SK-N-MC (cell line): ENCODE data around the gene MYF5.

Experiments
- EZH2 ChIP-seq: fragments of 200-600 bp; sonication (generic); IDR thresholded peaks from one replicate; pipeline ENCODE4 v1.6.1; 2017; ENCODE audit warnings: antibody characterized with exemption
- POLR2AphosphoS5 ChIP-seq: IDR thresholded peaks from 2 replicates; pipeline ENCODE4 v1.6.1; 2012; ENCODE audit warnings: mild to moderate bottlenecking, low read depth, low read length, borderline replicate concordance

- TF ChIP-seq EZH2, result no peak
- no peak for TF ChIP-seq POLR2AphosphoS5
Observed at GRCh38 chr12:80676856-80677255, 39.9 kb upstream of the MYF5 start.
